Vagina (tissue), 2 donors: ENCODE measurements around the gene SPTY2D1.

ENCODE experiments used
- POLR2A ChIP-seq, 2 donors: fragments of 450-650 bp; IDR thresholded peaks; one replicate each; pipeline ENCODE4 v1.6.1; 2017; ENCODE audit warnings: antibody characterized with exemption in 2 of 2, mild to moderate bottlenecking in 2 of 2, moderate library complexity in 2 of 2
- POLR2AphosphoS5 ChIP-seq, 2 donors: sonication (generic); formaldehyde crosslinking; IDR thresholded peaks; one replicate each; pipeline ENCODE4 v1.9.0; 2017; ENCODE audit warnings: antibody characterized with exemption in 2 of 2, mild to moderate bottlenecking in 2 of 2, low read depth in 1 of 2; ENCODE audit not compliant: insufficient read depth in 1 of 2
- TF ChIP-seq, protein P1 (sequence below), 3 experiments: fragments of 450-650 bp in 2 of 3; fragments of 200-600 bp in 1 of 3; sonication (generic) in 1 of 3; IDR thresholded peaks; one replicate each; pipeline ENCODE4 v1.5.1; 2017 to 2019; ENCODE audit warnings: antibody characterized with exemption in 3 of 3, mild to moderate bottlenecking in 2 of 3, moderate library complexity in 2 of 3

DNA sequence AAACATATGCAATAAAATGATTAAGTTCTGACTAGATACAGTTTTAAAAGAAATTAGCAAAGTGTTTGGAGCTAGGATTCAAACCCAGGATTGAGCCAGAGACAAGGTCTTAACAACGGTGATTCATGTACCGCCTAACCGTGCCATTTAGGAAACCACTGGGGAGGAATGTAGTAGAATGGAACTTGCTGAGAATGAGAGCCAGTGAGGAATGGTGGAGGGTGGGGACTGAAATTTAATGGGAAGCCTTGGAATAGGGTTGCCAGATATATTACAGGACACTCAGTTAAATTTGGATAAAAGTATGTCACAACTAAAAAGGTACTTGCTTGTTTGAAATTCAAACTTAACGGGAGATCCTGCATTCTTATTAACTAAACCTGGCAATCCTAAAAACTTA lies 34.0 kb upstream of the SPTY2D1 start:
- TF ChIP-seq, protein P1, sequence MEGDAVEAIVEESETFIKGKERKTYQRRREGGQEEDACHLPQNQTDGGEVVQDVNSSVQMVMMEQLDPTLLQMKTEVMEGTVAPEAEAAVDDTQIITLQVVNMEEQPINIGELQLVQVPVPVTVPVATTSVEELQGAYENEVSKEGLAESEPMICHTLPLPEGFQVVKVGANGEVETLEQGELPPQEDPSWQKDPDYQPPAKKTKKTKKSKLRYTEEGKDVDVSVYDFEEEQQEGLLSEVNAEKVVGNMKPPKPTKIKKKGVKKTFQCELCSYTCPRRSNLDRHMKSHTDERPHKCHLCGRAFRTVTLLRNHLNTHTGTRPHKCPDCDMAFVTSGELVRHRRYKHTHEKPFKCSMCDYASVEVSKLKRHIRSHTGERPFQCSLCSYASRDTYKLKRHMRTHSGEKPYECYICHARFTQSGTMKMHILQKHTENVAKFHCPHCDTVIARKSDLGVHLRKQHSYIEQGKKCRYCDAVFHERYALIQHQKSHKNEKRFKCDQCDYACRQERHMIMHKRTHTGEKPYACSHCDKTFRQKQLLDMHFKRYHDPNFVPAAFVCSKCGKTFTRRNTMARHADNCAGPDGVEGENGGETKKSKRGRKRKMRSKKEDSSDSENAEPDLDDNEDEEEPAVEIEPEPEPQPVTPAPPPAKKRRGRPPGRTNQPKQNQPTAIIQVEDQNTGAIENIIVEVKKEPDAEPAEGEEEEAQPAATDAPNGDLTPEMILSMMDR (IDR thresholded peaks at IDR 0.05): no peak
- no peak for TF ChIP-seq POLR2A (IDR thresholded peaks at IDR 0.05)
- no peak for TF ChIP-seq POLR2AphosphoS5 (IDR thresholded peaks at IDR 0.05; ENCODE audit: insufficient read depth in 1 of 2, low read depth in 1 of 2)
